GM12864 (cell line): ENCODE results near the gene RHOB.

ENCODE experiments used
- DNase-seq: peaks from one replicate; pipeline ENCODE4 v3.0.0-alpha.2; 2011; ENCODE audit warnings: low read depth
- H3K4me3 ChIP-seq: 2 replicates; pipeline ENCODE4 v1.5.1; 2011; ENCODE audit warnings: mild to moderate bottlenecking, low read depth, low read length, control low read depth
- TF ChIP-seq, protein P1 (sequence below): IDR thresholded peaks from 2 replicates; pipeline ENCODE4 v1.5.1; 2011; ENCODE audit warnings: low read depth, mild to moderate bottlenecking, moderate library complexity, low read length, control low read depth, inconsistent platforms; ENCODE audit errors: missing control alignments

Gene RHOB

GRCh38 chr2:20475567-20475952, 28.7 kb downstream of the RHOB start:
- H3K4me3 ChIP-seq = no peak overlapping the region
- TF ChIP-seq, protein P1, sequence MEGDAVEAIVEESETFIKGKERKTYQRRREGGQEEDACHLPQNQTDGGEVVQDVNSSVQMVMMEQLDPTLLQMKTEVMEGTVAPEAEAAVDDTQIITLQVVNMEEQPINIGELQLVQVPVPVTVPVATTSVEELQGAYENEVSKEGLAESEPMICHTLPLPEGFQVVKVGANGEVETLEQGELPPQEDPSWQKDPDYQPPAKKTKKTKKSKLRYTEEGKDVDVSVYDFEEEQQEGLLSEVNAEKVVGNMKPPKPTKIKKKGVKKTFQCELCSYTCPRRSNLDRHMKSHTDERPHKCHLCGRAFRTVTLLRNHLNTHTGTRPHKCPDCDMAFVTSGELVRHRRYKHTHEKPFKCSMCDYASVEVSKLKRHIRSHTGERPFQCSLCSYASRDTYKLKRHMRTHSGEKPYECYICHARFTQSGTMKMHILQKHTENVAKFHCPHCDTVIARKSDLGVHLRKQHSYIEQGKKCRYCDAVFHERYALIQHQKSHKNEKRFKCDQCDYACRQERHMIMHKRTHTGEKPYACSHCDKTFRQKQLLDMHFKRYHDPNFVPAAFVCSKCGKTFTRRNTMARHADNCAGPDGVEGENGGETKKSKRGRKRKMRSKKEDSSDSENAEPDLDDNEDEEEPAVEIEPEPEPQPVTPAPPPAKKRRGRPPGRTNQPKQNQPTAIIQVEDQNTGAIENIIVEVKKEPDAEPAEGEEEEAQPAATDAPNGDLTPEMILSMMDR = no peak
- no peak for DNase-seq

DNA sequence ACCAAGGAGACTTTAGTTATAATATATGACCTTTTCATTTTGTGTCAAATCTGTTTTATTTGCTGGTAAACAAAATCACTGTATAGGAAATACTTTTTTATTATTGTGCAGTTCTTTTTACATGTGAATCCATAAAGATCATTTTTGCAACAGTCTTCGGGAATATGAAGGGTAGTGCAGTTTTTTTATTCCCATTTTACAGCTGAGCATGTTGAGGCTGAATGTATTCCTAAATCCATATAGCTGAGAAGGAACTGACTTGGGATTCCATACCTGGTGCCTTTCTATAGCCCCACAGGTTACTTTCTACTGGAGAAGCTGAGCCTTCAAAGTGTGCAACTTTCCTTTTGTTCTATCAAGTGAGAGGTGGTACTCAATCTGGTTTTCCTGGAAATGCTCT, 29.6 kb downstream of the RHOB start:
- no peak for DNase-seq
- TF ChIP-seq, protein P1 = no peak
- no peak overlapping the region for H3K4me3 ChIP-seq

DNA sequence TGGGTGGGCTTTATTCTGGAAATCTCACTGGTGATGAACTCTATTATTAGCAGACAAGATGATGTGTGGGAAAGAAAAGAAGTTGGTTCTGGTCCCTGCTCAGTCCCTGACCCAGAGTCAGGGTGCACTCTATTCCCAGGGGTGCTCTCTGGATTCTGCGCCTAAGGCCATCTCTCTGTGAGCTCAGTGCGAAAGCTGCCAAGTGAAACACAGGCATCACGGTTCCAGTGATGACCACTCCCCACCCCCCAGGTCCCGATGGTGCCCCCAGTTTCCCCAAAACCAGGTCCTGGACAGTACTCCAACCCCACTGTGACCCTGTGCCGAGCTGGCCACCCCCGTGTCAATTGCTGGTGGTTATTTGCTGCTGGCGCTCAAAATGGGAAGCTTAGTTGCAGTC, 30.1 kb downstream of the RHOB start:
- DNase-seq = no peak
- no peak overlapping the region for H3K4me3 ChIP-seq
- TF ChIP-seq, protein P1 = no peak

DNA sequence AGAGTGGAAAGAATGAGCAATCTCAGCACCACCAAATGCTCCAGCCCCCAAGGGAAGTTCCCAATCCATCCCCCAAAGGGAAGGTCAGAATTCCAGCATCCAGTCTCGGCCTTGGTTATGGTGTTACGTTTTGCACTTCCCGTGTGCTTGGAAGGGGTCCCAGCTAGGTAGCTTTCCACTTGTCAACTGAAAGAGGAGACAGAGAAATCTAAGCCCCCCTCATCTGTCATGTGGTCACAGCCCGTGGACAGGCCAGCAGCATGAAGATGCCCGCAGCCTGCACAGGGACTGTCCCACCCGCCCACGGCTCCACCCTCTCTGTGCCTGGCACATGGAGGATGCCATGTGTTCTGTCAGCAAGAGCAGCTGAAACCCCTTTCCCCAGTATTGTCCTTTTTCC, 32.1 kb downstream of the RHOB start:
- DNase-seq = no peak
- TF ChIP-seq, protein P1 = no peak
- no peak overlapping the region for H3K4me3 ChIP-seq

DNA sequence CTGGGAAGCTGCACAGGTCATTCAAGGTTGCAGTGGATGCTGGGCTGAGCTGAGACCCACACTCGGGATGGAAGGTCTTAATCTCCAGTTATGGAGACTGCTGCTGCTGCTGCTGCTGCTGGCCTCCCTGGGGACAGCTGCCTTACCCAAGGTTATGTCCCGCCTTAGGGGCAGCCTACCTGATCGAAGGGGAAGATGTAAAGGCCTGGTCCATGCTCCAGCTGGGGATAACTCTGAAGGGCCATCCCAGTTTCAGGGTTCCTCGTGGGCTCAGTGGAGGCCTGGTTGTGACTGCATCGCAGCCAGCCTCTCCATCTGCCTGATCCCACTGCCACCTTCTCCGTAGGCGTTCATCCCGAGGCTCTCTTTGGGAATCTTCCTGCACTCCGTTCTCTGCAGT, 33.0 kb downstream of the RHOB start:
- no peak for DNase-seq
- TF ChIP-seq, protein P1 = no peak
- no peak overlapping the region for H3K4me3 ChIP-seq

DNA sequence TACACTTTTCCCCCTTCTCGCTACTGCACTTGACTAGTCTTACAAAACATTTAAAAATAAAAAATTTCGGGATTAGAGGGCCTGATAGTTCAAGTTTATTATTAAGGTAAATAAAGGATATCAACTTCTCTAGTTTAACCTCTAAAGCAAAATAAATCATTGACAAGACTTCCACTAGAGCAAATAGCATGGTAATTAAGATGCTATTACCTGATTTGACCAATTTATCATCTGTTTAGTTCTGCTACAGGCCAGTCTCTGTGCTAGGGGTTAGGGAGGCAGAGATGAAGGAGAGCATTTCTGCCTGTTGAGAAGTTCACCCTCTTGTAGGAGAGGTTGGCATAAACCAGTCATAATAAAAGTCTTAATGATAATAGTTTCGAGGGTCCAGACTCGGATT, 34.0 kb downstream of the RHOB start:
- no peak for DNase-seq
- TF ChIP-seq, protein P1 = no peak

GRCh38 chr2:20481798-20482405, 35.0 kb downstream of the RHOB start:
- no peak for DNase-seq

More for the DNA sequence above, 34.0 kb downstream of the RHOB start:
- no peak overlapping the region for H3K4me3 ChIP-seq

More at GRCh38 chr2:20481798-20482405, 35.0 kb downstream of the RHOB start:
- H3K4me3 ChIP-seq = no peak overlapping the region
- TF ChIP-seq, protein P1 = no peak
